ENCODE measurements around the gene MAU2.

The MAU2 gene

DNA sequence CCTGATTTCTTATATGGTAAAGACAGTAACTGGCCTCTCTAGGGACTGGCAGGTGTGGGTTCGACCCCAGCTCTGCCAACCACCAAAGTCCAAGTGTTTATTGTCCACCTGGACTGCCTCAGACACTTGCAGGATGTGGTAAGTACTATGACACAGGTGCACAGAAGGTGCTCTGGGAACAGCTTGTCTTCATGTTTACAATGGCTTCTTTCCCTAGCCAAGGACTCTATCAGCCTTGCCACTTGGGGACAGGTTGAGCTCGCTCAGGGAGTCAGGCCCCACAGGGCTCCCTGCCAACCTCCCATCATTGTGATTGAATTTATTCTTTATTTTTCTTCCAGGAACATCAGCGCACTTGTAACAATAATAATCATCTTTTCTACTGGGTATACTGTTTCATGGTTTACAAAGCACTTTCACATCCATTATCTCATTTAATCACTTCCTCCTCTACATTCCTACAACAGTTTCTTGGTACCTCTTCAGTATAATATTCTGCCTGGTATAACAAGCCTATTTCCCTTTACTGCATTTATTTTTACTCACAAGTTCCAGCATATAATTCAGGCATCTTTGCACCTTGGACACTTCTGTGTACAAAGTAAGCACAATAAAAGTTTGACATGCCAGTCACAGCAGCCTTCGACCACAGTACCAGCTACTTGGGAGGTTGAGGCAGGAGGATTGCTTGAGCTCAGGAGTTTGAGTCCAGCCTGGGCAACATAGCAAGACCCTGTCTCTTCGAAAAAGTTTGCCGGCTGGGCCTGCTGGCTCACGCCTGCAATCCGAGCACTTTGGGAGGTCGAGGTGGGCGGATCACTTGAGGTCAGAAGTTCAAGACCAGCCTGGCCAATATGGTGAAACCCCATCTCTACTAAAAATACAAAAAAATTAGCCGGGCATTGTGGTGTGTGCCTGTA lies 60.6 kb downstream of the MAU2 start:
- Histone ChIP-seq H3K4me2 (ENCODE audit: low read depth, low read length, poor library complexity, severe bottlenecking) (no peak overlapping the region), H3K79me2 (ENCODE audit: insufficient read depth, low read length) (peaks cover 16% of the 10 kb centered on the region), H4K20me1 (ENCODE audit: insufficient read depth, low read length, poor library complexity, severe bottlenecking) (peaks cover 3% of the 10 kb centered on the region), H3F3A (ENCODE audit: low read depth) (no peaks in the 10 kb centered on the region; the same call in 1 of the 2 replicates), H3K4me1 (ENCODE audit: insufficient read depth, low read length, poor library complexity, severe bottlenecking) (peaks cover 9% of the 10 kb centered on the region), H3K4me3 (ENCODE audit: low read length, poor library complexity, severe bottlenecking) (no peak overlapping the region), H3K9me3 (ENCODE audit: insufficient read depth, low read depth, low read length) (no peaks in the 10 kb centered on the region), H3K27me3 (ENCODE audit: insufficient read depth, low read length, poor library complexity, severe bottlenecking) (no peaks in the 10 kb centered on the region), H3K9me2 (replicated peaks; ENCODE audit: low read depth, low read length) (no peaks in the 10 kb centered on the region), H3K36me3 (ENCODE audit: insufficient read depth, low read length) (no peaks in the 10 kb centered on the region), H2AFZ (ENCODE audit: low read length) (no peak overlapping the region), H3K9ac (ENCODE audit: low read depth, low read length, poor library complexity, severe bottlenecking) (no peak overlapping the region)
- no peak for TF ChIP-seq CTCF (conservative IDR thresholded peaks at IDR 0.05; ENCODE audit: low read length)
- TF ChIP-seq EZH2phosphoT487 (IDR thresholded peaks at IDR 0.05; ENCODE audit: borderline replicate concordance) = no peak

GRCh38 chr19:19382118-19382517 lies 61.5 kb downstream of the MAU2 start:
- no peaks in the 10 kb centered on the region for H3K27me3 ChIP-seq (ENCODE audit: insufficient read depth, low read length, poor library complexity, severe bottlenecking)
- H3K4me3 ChIP-seq (ENCODE audit: low read length, poor library complexity, severe bottlenecking) = no peak overlapping the region
- H4K20me1 ChIP-seq (ENCODE audit: insufficient read depth, low read length, poor library complexity, severe bottlenecking) = peaks cover 11% of the 10 kb centered on the region
- no peak overlapping the region for H3K4me2 ChIP-seq (ENCODE audit: low read depth, low read length, poor library complexity, severe bottlenecking)
- no peaks in the 10 kb centered on the region for H3K9me2 ChIP-seq (replicated peaks; ENCODE audit: low read depth, low read length)
- H3K4me1 ChIP-seq (ENCODE audit: insufficient read depth, low read length, poor library complexity, severe bottlenecking) = peaks cover 14% of the 10 kb centered on the region
- no peaks in the 10 kb centered on the region for H3K9me3 ChIP-seq (ENCODE audit: insufficient read depth, low read depth, low read length)
- TF ChIP-seq CTCF (conservative IDR thresholded peaks at IDR 0.05; ENCODE audit: low read length) (no peak), EZH2phosphoT487 (IDR thresholded peaks at IDR 0.05; ENCODE audit: borderline replicate concordance) (no peak)
- H3K9ac ChIP-seq (ENCODE audit: low read depth, low read length, poor library complexity, severe bottlenecking) = no peak overlapping the region
- H3K36me3 ChIP-seq (ENCODE audit: insufficient read depth, low read length) = no peaks in the 10 kb centered on the region
- no peak overlapping the region for H2AFZ ChIP-seq (ENCODE audit: low read length)
- H3F3A ChIP-seq (ENCODE audit: low read depth) = no peaks in the 10 kb centered on the region; the same call in 1 of the 2 replicates
- H3K79me2 ChIP-seq (ENCODE audit: insufficient read depth, low read length) = peaks cover 24% of the 10 kb centered on the region

DNA sequence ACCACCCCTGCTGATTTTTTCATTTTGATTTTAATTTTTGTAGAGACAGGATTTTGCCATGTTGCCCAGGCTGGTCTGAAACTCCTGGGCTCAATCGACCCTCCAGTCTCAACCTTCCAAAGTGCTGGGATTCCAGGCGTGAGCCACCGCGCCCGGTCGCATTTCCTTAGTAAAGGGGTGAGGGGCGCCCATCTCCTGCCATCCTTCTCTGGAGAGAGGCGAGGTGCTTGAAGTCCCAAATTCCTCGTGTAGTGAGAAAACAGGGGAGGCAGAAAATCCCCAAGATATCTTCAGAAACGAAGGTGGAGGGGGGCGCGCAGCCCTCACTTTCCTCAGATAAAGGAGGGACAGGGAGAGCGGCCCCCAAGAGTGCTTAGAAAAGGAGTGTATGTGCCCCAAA lies 63.9 kb downstream of the MAU2 start:
- H3K4me3 ChIP-seq (ENCODE audit: low read length, poor library complexity, severe bottlenecking) = peak overlapping the region; percentile 65
- no peaks in the 10 kb centered on the region for H3K36me3 ChIP-seq (ENCODE audit: insufficient read depth, low read length)
- H3F3A ChIP-seq (ENCODE audit: low read depth) = no peaks in the 10 kb centered on the region; the same call in 1 of the 2 replicates
- H3K4me2 ChIP-seq (ENCODE audit: low read depth, low read length, poor library complexity, severe bottlenecking) = peak overlapping the region; percentile 69
- H3K4me1 ChIP-seq (ENCODE audit: insufficient read depth, low read length, poor library complexity, severe bottlenecking) = peaks cover 30% of the 10 kb centered on the region
- peaks cover 30% of the 10 kb centered on the region for H4K20me1 ChIP-seq (ENCODE audit: insufficient read depth, low read length, poor library complexity, severe bottlenecking)
- TF ChIP-seq EZH2phosphoT487 (IDR thresholded peaks at IDR 0.05; ENCODE audit: borderline replicate concordance) (no peak), CTCF (conservative IDR thresholded peaks at IDR 0.05; ENCODE audit: low read length) (no peak)
- H3K9me3 ChIP-seq (ENCODE audit: insufficient read depth, low read depth, low read length) = no peaks in the 10 kb centered on the region
- H2AFZ ChIP-seq (ENCODE audit: low read length) = no peak overlapping the region; the same call in 1 of the 2 replicates
- H3K9me2 ChIP-seq (replicated peaks; ENCODE audit: low read depth, low read length) = no peaks in the 10 kb centered on the region
- H3K79me2 ChIP-seq (ENCODE audit: insufficient read depth, low read length) = peaks cover 48% of the 10 kb centered on the region
- H3K9ac ChIP-seq (ENCODE audit: low read depth, low read length, poor library complexity, severe bottlenecking) = peak overlapping the region; percentile 84
- no peaks in the 10 kb centered on the region for H3K27me3 ChIP-seq (ENCODE audit: insufficient read depth, low read length, poor library complexity, severe bottlenecking)

Data from Loucy (cell line).